HPDE6-E6E7 (cell line): ENCODE data around the gene LMNB1.
"Not testable (repeated sequence)": the region's sequence is repeated elsewhere in the genome, so short reads cannot be mapped to it uniquely, and the experiment has no call there.

ENCODE experiments used
- DNase-seq: peaks from one replicate; pipeline ENCODE4 v3.0.0; 2011; ENCODE audit warnings: missing footprints; ENCODE audit errors: extremely low spot score

Gene LMNB1

GRCh38 chr5:126826619-126827215, 49.8 kb downstream of the LMNB1 start:
- no peak for DNase-seq

- no peak for DNase-seq
Observed at GRCh38 chr5:126829098-126829497, 52.2 kb downstream of the LMNB1 start.

GRCh38 chr5:126830061-126830460, 53.1 kb downstream of the LMNB1 start:
- DNase-seq = no peak

GRCh38 chr5:126831156-126831555, 54.2 kb downstream of the LMNB1 start:
- no peak for DNase-seq

- DNase-seq = no peak
Observed at GRCh38 chr5:126836778-126837177, 59.8 kb downstream of the LMNB1 start.

- DNase-seq = no peak
Observed at GRCh38 chr5:126837242-126837641, 60.3 kb downstream of the LMNB1 start.

GRCh38 chr5:126837906-126838539, 61.1 kb downstream of the LMNB1 start:
- no peak for DNase-seq

- not testable (repeated sequence) for DNase-seq
Observed at GRCh38 chr5:126839407-126839806, 62.5 kb downstream of the LMNB1 start.

GRCh38 chr5:126843375-126843774, 66.4 kb downstream of the LMNB1 start:
- DNase-seq = not testable (repeated sequence)

GRCh38 chr5:126845470-126846070, 68.6 kb downstream of the LMNB1 start:
- not testable (repeated sequence) for DNase-seq

- DNase-seq = no peak
Observed at GRCh38 chr5:126846344-126846743, 69.4 kb downstream of the LMNB1 start.

GRCh38 chr5:126846744-126847455, 70.0 kb downstream of the LMNB1 start:
- DNase-seq = no peak

- no peak for DNase-seq
Observed at GRCh38 chr5:126847456-126847820, 70.5 kb downstream of the LMNB1 start.

- DNase-seq = no peak
Observed at GRCh38 chr5:126847826-126848251, 70.9 kb downstream of the LMNB1 start.

GRCh38 chr5:126848253-126848652, 71.3 kb downstream of the LMNB1 start:
- DNase-seq = no peak

- no peak for DNase-seq
Observed at GRCh38 chr5:126849101-126849678, 72.3 kb downstream of the LMNB1 start.

- DNase-seq = no peak
Observed at GRCh38 chr5:126851501-126852011, 74.6 kb downstream of the LMNB1 start.

- DNase-seq = no peak
Observed at GRCh38 chr5:126852091-126852571, 75.2 kb downstream of the LMNB1 start.

GRCh38 chr5:126852841-126853271, 75.9 kb downstream of the LMNB1 start:
- DNase-seq = no peak

GRCh38 chr5:126853541-126854307, 76.8 kb downstream of the LMNB1 start:
- DNase-seq = not testable (repeated sequence)

GRCh38 chr5:126854526-126855110, 77.7 kb downstream of the LMNB1 start:
- no peak for DNase-seq
